Measurements from ENCODE around the gene CPPED1. TPM values are rescaled to one million over a fixed set of nuclear protein-coding genes. Genes with fewer than 3 reads are reported as not detected.

The CPPED1 gene
- total and polyA plus RNA-seq, 8 donors, result 1.8 to 7.9 (median 3.6) TPM

- Histone ChIP-seq H3K27ac (no peak overlapping the region), H3K4me3 (no peak overlapping the region), H3K4me1 (no peaks in the 10 kb centered on the region), H3K27me3 (no peaks in the 10 kb centered on the region), H3K9me3 (no peaks in the 10 kb centered on the region), H3K36me3 (no peaks in the 10 kb centered on the region)
- intact Hi-C loops (cut with DNase I), result no loop called here
- ATAC-seq (no peak), DNase-seq (no peak), FAIRE-seq (no peak)
- no peak for TF ChIP-seq CTCF (IDR thresholded peaks at IDR 0.05)
- 95 to 96% methylated on average over 4 of the region's 4 CpGs for WGBS, 2 donors
Observed at GRCh38 chr16:12719972-12720371, 83.7 kb downstream of the CPPED1 start.

- 71 to 84% methylated on average over 3 of the region's 3 CpGs for WGBS, 2 donors
- DNase-seq (no peak), ATAC-seq (no peak), FAIRE-seq (no peak)
- no peaks in the 10 kb centered on the region for H3K36me3 ChIP-seq
- H3K4me1 ChIP-seq, result no peaks in the 10 kb centered on the region
- no peaks in the 10 kb centered on the region for H3K9me3 ChIP-seq
- H3K4me3 ChIP-seq, result no peak overlapping the region
- TF ChIP-seq CTCF (IDR thresholded peaks at IDR 0.05), result no peak
- intact Hi-C loops (cut with DNase I), result no loop called here
- H3K27ac ChIP-seq, result no peak overlapping the region
- H3K27me3 ChIP-seq, result no peaks in the 10 kb centered on the region
Observed at GRCh38 chr16:12716658-12717057, 87.0 kb downstream of the CPPED1 start.

- 64 to 73% methylated on average over 1 of the region's 1 CpG for WGBS, 2 donors
- no peaks in the 10 kb centered on the region for H3K9me3 ChIP-seq
- no peak for FAIRE-seq
- no peaks in the 10 kb centered on the region for H3K36me3 ChIP-seq
- no peak overlapping the region for H3K27ac ChIP-seq
- DNase-seq, result no peak
- no peaks in the 10 kb centered on the region for H3K27me3 ChIP-seq
- ATAC-seq, result no peak
- no peak for TF ChIP-seq CTCF (IDR thresholded peaks at IDR 0.05)
- no peak overlapping the region for H3K4me3 ChIP-seq
- H3K4me1 ChIP-seq, result no peaks in the 10 kb centered on the region
- intact Hi-C loops (cut with DNase I), result no loop called here
Observed at GRCh38 chr16:12709807-12710206, 93.9 kb downstream of the CPPED1 start.

DNA sequence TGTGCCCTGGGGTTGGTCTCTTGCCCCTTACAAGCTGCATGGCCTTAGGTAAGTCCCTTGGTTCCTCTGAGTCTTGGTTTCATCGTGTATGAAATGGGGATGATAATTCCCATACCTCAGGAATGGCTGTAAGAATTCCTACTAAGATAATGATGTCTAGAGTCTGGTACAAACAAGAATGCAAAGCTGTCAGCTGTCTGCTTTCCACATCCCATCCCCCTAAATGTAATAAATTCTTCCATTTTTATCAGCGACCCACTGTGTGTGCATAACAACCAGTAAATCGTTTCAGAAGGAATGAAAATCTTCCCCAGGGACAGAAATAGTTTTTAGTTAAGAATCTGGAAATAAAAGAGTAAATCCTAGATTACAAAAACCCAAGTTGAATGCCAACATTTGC is 95.4 kb downstream of the CPPED1 start:
- no peak for TF ChIP-seq CTCF (IDR thresholded peaks at IDR 0.05)
- no peaks in the 10 kb centered on the region for H3K27me3 ChIP-seq
- H3K4me3 ChIP-seq, result no peak overlapping the region
- ATAC-seq (no peak), DNase-seq (no peak), FAIRE-seq (no peak)
- H3K27ac ChIP-seq, result no peak overlapping the region
- H3K9me3 ChIP-seq, result no peaks in the 10 kb centered on the region
- 65 to 78% methylated on average over 3 of the region's 3 CpGs for WGBS, 2 donors
- intact Hi-C loops (cut with DNase I), result no loop called here
- H3K36me3 ChIP-seq, result no peaks in the 10 kb centered on the region
- H3K4me1 ChIP-seq, result no peaks in the 10 kb centered on the region

GRCh38 chr16:12706628-12707027 is 97.1 kb downstream of the CPPED1 start:
- intact Hi-C loops (cut with DNase I), result no loop called here
- Histone ChIP-seq H3K27ac (no peak overlapping the region), H3K9me3 (no peaks in the 10 kb centered on the region), H3K36me3 (no peaks in the 10 kb centered on the region), H3K27me3 (no peaks in the 10 kb centered on the region), H3K4me1 (no peaks in the 10 kb centered on the region), H3K4me3 (no peak overlapping the region)
- no peak for FAIRE-seq
- 92 to 95% methylated on average over 6 of the region's 6 CpGs for WGBS, 2 donors
- ATAC-seq, result no peak
- no peak for DNase-seq
- no peak for TF ChIP-seq CTCF (IDR thresholded peaks at IDR 0.05)
